ENCODE data around the gene AEBP2.

- no peak for TF ChIP-seq CTCF (IDR thresholded peaks at IDR 0.05; ENCODE audit: low read length)
- no peak for TF ChIP-seq EZH2phosphoT487 (IDR thresholded peaks at IDR 0.05; ENCODE audit: low read length)
- no peak for TF ChIP-seq EZH2 (optimal IDR thresholded peaks at IDR 0.05; ENCODE audit: low read depth, low read length)
These were observed 78.9 kb downstream of the AEBP2 start for GRCh38 chr12:19518209-19518608.
